BJ (cell line): ENCODE measurements around the gene SMAD6. TPM values are rescaled to one million over a fixed set of nuclear protein-coding genes. Genes with fewer than 3 reads are reported as not detected.

Source experiments
- CTCF ChIA-PET: fragments of 350-600 bp; formaldehyde crosslinking; extraction: SDS; loops from one replicate; lab custom pipeline; 2021; ENCODE audit warnings: antibody characterized with exemption, inconsistent platforms; lab: Yijun Ruan, JAX
- POLR2A ChIA-PET: fragments of 300-600 bp; sonication (Branson Sonifier 250); formaldehyde crosslinking; extraction: SDS; loops from one replicate; lab custom pipeline; 2021; ENCODE audit warnings: antibody characterized with exemption; lab: Charles Lee
- DNase-seq: peaks from one replicate; pipeline ENCODE4 v3.0.0-alpha.2; 2011; ENCODE audit warnings: low read depth
- H3K27me3 ChIP-seq: 2 replicates; pipeline ENCODE4 v1.6.0; 2011; ENCODE audit warnings: low read length; ENCODE audit not compliant: control insufficient read depth, insufficient read depth
- H3K36me3 ChIP-seq: 2 replicates; pipeline ENCODE4 v1.5.1; 2011; ENCODE audit warnings: low read length; ENCODE audit not compliant: control insufficient read depth, insufficient read depth
- H3K4me3 ChIP-seq: 2 replicates; pipeline ENCODE4 v1.5.1; 2011; ENCODE audit warnings: low read depth, mild to moderate bottlenecking, control low read depth, low read length
- CTCF ChIP-seq: IDR thresholded peaks from 2 replicates; pipeline ENCODE4 v1.5.1; 2011; ENCODE audit warnings: low read depth, mild to moderate bottlenecking, control low read depth, inconsistent platforms, low read length, moderate library complexity; ENCODE audit not compliant: insufficient read depth
- polyA plus RNA-seq: library from polyadenylated mRNA; depleted of rRNA; stranded (reverse); fragments of >200 nt; gene quantifications from 2 replicates; pipeline ENCODE4 v1.2.3, GENCODE V29; 2011

Gene SMAD6
- polyA plus RNA-seq, 1 experiment: 3.8 TPM

GRCh38 chr15:66721501-66721937 is 19.5 kb downstream of the SMAD6 start:
- DNase-seq: no peak
- no peak for TF ChIP-seq CTCF
- no peaks in the 10 kb centered on the region for H3K27me3 ChIP-seq
- H3K36me3 ChIP-seq: peaks cover 20% of the 10 kb centered on the region
- H3K4me3 ChIP-seq: no peak overlapping the region
- CTCF ChIA-PET: interaction anchor here (1.4 to 1.6 kb wide), 2 partner anchors 16 to 18 kb away, joined by 3 to 4 read pairs; no protein-coding TSS in a partner anchor
- POLR2A ChIA-PET: interaction anchor here (0.7 kb wide), 1 partner anchor 18 kb away, joined by 3 read pairs; no protein-coding TSS in a partner anchor

- no peak for TF ChIP-seq CTCF
- no peak for DNase-seq
- Histone ChIP-seq H3K36me3 (peaks cover 18% of the 10 kb centered on the region), H3K27me3 (no peaks in the 10 kb centered on the region), H3K4me3 (no peak overlapping the region)
- POLR2A ChIA-PET: interaction anchor here (0.7 kb wide), 1 partner anchor 19 kb away, joined by 3 read pairs; no protein-coding TSS in a partner anchor
- CTCF ChIA-PET: interaction anchor here (0.7 to 1.6 kb wide), 4 partner anchors 15 to 215 kb away, joined by 3 to 4 read pairs (median 3); no protein-coding TSS in a partner anchor
Measured at GRCh38 chr15:66721954-66722353, 19.9 kb downstream of the SMAD6 start.

- CTCF ChIA-PET: interaction anchor here (0.7 to 2.6 kb wide), 8 partner anchors 8 to 214 kb away, joined by 3 to 9 read pairs (median 4); no protein-coding TSS in a partner anchor
- Histone ChIP-seq H3K27me3 (no peaks in the 10 kb centered on the region), H3K4me3 (no peak overlapping the region), H3K36me3 (peaks cover 11% of the 10 kb centered on the region)
- no peak for DNase-seq
- POLR2A ChIA-PET: no interaction called here
- no peak for TF ChIP-seq CTCF
Measured at GRCh38 chr15:66722757-66723540, 20.9 kb downstream of the SMAD6 start.

GRCh38 chr15:66723826-66724731 is 22.0 kb downstream of the SMAD6 start:
- peaks cover 9% of the 10 kb centered on the region for H3K36me3 ChIP-seq
- no peak for DNase-seq
- no peaks in the 10 kb centered on the region for H3K27me3 ChIP-seq
- no peak overlapping the region for H3K4me3 ChIP-seq
- POLR2A ChIA-PET: no interaction called here
- no peak for TF ChIP-seq CTCF
- CTCF ChIA-PET: interaction anchor here (0.7 to 2.8 kb wide), 6 partner anchors 9 to 128 kb away, joined by 3 to 13 read pairs (median 4); no protein-coding TSS in a partner anchor
